HUES6 (cell line): Measurements from ENCODE around the gene SLC1A7.

Experiments
- H3K27ac ChIP-seq: 2 replicates; pipeline ENCODE4 v1.7.0; 2013; ENCODE audit warnings: low read depth, mild to moderate bottlenecking, low read length, inconsistent platforms
- H3K27me3 ChIP-seq: 2 replicates; pipeline ENCODE4 v1.6.1; 2013; ENCODE audit warnings: low read length; ENCODE audit not compliant: control insufficient read depth, insufficient read depth
- H3K36me3 ChIP-seq: 2 replicates; pipeline ENCODE4 v1.6.1; 2013; ENCODE audit warnings: low read length; ENCODE audit not compliant: control insufficient read depth, insufficient read depth
- H3K4me1 ChIP-seq: 2 replicates; pipeline ENCODE4 v1.6.1; 2013; ENCODE audit warnings: low read length; ENCODE audit not compliant: control insufficient read depth, insufficient read depth
- H3K4me3 ChIP-seq: 2 replicates; pipeline ENCODE4 v1.5.1; 2013; ENCODE audit warnings: low read depth, low read length
- H3K9ac ChIP-seq: one replicate; pipeline ENCODE4 v1.6.1; 2013; ENCODE audit warnings: mild to moderate bottlenecking, low read length
- H3K9me3 ChIP-seq: 2 replicates; pipeline ENCODE4 v1.6.1; 2013; ENCODE audit warnings: low read depth, low read length; ENCODE audit not compliant: control insufficient read depth, insufficient read depth

The SLC1A7 gene

DNA sequence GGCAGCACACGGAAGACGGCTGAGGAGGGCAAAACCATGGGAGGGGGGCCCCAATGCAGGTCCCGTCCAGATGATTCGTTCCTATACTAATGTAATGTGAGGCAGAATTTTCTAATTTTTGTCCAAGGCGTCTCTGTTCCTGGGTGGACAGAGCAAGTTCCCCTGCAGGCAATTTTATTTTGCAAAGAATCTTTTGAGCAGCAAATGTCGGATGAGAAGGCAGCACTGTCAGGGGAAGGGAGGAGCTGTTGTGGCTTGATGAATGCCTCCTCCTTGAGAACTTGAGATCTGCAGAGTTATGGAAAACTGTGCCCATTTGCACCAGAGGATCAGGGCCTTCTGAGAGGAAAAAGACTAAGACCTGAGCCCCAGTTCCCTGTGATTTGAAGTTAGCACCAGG is 17.3 kb downstream of the SLC1A7 start:
- Histone ChIP-seq H3K36me3 (no peaks in the 10 kb centered on the region), H3K9ac (no peak overlapping the region)

DNA sequence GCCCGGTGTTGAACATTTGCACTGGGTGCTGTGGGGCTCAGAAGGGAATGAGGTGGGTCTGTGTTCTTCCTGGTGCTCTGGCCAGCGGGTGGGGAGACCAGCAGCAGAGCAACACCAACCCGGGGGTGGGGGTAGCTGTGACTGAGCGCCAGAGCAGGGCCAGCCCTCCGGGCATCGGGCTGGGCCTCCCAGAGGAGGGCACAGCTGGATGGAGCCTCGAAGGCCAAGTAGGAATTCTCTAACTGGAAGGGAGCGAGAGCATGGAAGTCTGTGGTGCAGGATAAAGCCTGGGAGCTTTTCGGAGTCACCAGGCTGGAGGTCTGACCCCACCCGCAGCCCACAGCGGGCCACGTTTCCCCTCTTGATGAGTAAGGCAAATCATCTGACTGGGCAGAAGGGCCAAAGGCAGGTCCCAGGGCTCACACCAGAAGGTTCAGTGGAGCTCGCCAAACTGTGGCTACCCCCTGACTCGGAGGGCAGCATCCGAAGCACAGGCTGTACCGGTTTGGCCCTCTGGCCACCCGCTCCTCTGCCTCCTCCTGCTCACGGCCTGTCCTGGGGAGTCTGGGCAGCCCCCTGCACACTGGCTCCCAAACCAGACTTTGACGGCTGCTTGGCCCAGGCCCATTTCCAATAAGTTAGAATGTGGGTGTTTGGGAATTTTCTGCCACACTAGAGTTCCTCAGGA is 18.8 kb downstream of the SLC1A7 start:
- Histone ChIP-seq H3K27me3 (peaks cover 9% of the 10 kb centered on the region; the same call in 1 of the 2 replicates), H3K9ac (no peak overlapping the region), H3K36me3 (no peaks in the 10 kb centered on the region)

More for the DNA sequence above, 17.3 kb downstream of the SLC1A7 start:
- H3K9me3 ChIP-seq = peaks cover 2% of the 10 kb centered on the region; the same call in 1 of the 2 replicates
- peaks cover 12% of the 10 kb centered on the region for H3K4me1 ChIP-seq
- peaks cover 9% of the 10 kb centered on the region; the same call in 1 of the 2 replicates for H3K27me3 ChIP-seq
- no peak overlapping the region for H3K27ac ChIP-seq
- H3K4me3 ChIP-seq = no peak overlapping the region

DNA sequence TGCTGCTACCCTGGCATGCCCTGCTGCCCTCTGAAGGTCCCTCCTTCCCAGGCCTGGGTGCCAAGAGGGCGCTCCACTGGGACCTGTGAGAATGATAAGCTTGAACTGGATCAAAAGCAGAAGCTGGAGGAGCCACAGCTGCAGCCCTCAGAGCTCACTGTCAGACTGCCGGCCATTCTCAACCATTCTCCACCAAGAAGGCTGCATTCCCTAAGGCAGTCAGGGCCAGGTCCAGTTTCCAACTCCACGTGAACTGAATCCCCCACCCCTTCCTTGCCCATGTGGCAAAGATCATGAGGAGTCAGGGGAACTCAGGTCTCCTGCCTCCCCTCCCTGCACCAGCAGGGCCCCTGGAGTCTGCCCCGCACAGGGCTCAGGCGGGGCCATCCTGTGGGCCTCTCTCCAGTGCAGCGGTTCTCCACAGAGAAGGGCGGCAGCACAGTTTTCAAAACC is 19.5 kb downstream of the SLC1A7 start:
- Histone ChIP-seq H3K4me1 (peaks cover 17% of the 10 kb centered on the region), H3K36me3 (no peaks in the 10 kb centered on the region)

More for the DNA sequence above, 18.8 kb downstream of the SLC1A7 start:
- H3K9me3 ChIP-seq = peaks cover 2% of the 10 kb centered on the region; the same call in 1 of the 2 replicates
- H3K27ac ChIP-seq = no peak overlapping the region
- peaks cover 17% of the 10 kb centered on the region for H3K4me1 ChIP-seq
- no peak overlapping the region for H3K4me3 ChIP-seq

DNA sequence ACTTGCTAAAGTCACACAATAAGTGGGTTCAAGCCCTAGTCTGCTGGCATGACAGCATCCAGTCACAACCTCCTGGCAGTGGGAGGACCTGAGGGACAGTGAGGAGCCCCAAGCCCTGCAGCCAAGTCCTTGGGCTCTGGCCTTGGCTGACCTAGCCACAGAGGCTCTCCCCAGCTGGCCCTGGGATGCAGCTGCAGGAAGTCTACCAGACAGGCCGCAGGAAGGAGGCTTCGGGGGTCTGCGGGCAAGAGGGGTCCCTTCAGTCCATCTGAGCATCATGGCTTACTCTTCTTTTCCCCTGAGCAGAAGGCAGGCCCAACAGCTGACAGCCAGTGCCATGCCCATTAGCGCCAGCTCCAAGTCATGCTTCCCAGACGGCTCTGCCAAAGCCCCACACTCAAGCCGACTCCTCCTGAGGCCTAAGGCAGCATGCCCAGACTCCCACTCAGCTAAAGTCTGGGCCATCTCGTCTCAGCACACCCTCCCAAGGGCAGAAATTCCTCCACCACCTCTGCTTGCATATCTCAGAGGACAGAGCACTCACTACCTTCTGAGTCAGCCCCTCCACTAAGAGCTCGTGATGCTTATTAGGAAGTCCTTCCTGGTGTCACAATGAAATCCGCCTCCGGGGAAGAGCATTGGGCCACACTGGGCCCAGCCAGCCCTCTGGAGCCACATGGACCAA is 20.1 kb downstream of the SLC1A7 start:
- Histone ChIP-seq H3K4me1 (peaks cover 17% of the 10 kb centered on the region), H3K9ac (no peak overlapping the region), H3K27me3 (peaks cover 9% of the 10 kb centered on the region; the same call in 1 of the 2 replicates), H3K4me3 (no peak overlapping the region), H3K36me3 (no peaks in the 10 kb centered on the region), H3K27ac (no peak overlapping the region), H3K9me3 (no peaks in the 10 kb centered on the region)

More for the DNA sequence above, 19.5 kb downstream of the SLC1A7 start:
- Histone ChIP-seq H3K9ac (no peak overlapping the region), H3K27ac (no peak overlapping the region), H3K4me3 (no peak overlapping the region), H3K9me3 (peaks cover 2% of the 10 kb centered on the region; the same call in 1 of the 2 replicates), H3K27me3 (peaks cover 9% of the 10 kb centered on the region; the same call in 1 of the 2 replicates)

DNA sequence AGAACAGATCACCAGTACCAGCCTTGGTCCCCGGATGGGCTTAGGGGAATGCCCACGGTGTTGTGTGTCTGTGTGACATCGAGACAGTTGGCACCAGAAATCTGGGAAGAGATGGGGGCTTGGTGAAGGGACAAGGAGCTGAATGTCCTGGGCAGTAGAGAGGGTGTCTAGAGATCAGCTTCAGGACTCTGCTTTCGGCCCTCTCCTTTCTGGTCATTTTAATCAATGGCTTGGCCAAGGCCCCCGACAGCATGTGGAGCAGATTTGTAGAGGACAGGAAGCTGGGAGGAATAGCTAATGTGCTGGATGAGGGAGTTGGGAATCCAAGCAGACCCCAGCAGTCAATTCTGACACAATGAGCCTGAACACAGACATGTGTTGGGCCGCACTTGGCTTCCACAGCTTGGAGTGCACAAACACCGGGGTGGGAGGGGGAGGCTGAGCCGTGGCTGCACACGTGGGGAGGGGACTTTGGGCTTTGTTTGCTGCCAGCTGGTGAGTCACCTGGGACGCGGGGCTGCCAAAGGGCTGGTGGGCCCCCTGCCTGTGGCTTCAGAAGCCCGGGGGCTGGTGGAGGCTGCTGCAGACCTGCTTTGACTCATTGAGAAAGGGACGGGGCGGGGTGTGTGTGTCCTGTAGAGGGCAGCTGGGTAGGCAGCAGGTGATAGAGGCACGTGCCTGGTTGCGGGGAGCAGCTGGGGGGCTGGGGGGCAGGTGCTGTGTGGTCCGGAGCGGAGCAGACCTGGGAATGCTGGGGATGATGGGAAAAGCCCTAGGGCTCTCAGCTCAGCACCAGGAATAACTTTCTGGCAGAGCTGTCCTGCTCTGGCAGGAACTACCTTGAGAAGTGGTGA is 20.9 kb downstream of the SLC1A7 start:
- Histone ChIP-seq H3K4me3 (no peak overlapping the region), H3K4me1 (peaks cover 17% of the 10 kb centered on the region), H3K27ac (no peak overlapping the region), H3K27me3 (peaks cover 9% of the 10 kb centered on the region; the same call in 1 of the 2 replicates), H3K9me3 (no peaks in the 10 kb centered on the region), H3K9ac (no peak overlapping the region), H3K36me3 (no peaks in the 10 kb centered on the region)

DNA sequence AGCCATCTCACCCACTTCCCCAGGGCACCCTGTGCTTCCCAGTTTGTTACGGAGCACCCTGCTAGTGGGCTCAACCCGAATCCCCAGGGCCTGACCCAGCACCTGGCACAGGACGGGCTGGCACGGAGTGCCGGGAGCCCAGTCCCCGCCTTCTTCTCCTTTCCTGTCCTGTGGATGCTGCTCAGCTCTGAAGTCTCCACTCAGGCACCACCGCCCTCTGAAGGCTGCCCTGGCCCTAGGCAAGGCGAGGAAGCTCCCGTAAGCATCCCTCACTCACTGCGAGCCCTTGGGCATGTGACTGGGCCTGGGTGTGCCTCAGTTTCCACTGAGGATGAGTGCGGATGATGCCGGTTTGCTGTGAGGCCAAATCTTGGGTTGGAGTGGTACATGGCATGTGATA is 21.8 kb downstream of the SLC1A7 start:
- Histone ChIP-seq H3K9ac (no peak overlapping the region), H3K4me1 (peaks cover 26% of the 10 kb centered on the region), H3K27ac (no peak overlapping the region), H3K27me3 (peaks cover 9% of the 10 kb centered on the region; the same call in 1 of the 2 replicates), H3K4me3 (no peak overlapping the region), H3K36me3 (no peaks in the 10 kb centered on the region), H3K9me3 (no peaks in the 10 kb centered on the region)

DNA sequence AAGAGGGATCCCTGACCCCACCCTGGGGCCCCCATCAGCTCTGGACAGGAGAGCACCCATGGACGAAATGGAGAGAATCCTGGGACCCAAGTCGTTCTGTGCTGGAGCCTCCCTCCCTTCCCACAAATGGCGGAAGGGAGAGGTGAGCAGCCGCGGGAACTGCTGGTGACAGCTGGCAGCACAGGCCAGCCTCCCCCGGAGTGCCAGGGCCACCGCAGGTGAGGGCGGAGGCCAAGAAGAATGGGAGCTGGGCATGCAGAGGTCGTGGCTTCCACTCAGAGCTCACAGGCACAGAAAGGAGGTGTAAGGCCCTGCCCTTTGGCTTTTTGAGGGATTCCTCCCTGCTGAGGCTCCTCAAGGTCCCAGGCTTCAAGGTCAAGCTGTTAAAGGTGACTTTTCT is 24.6 kb downstream of the SLC1A7 start:
- no peak overlapping the region for H3K9ac ChIP-seq
- peaks cover 4% of the 10 kb centered on the region; the same call in 1 of the 2 replicates for H3K27me3 ChIP-seq
- no peaks in the 10 kb centered on the region for H3K9me3 ChIP-seq
- peaks cover 33% of the 10 kb centered on the region for H3K4me1 ChIP-seq
- H3K27ac ChIP-seq = no peak overlapping the region
- no peak overlapping the region for H3K4me3 ChIP-seq
- no peaks in the 10 kb centered on the region for H3K36me3 ChIP-seq

DNA sequence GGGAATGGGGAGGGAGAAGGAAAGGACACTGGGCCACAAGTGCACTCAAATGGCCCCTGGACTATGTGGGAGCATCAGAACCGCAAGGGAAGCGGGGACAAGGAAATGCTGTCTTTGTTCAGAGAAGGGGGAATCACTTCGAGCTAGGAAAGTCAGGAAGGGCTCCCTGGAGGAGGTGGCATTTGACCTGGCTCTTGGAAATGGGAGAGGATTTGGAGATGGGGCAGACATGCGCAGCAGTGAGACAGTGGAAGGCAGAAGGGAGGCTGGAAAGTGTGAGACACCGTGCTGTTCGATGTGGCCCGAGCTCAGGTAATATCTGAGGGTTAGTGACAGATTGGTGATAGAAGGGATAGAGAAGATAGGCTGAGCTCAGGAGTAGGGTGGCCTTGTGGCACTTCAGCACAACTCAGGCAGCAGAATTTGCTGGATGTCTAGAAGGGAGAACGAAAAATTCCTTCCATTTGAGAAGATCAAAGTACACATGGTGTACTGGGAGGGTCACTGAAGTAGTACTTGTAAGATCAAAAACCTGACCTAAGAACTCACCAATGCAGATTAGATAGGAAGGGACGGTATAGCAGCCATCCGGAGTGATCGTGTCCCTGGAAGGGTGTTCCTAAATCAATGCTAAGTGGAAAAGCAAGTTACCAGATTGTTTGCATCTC is 25.4 kb downstream of the SLC1A7 start:
- Histone ChIP-seq H3K36me3 (no peaks in the 10 kb centered on the region), H3K9ac (no peak overlapping the region), H3K27me3 (peaks cover 4% of the 10 kb centered on the region; the same call in 1 of the 2 replicates), H3K4me3 (no peak overlapping the region), H3K4me1 (peaks cover 30% of the 10 kb centered on the region), H3K27ac (no peak overlapping the region), H3K9me3 (peaks cover 4% of the 10 kb centered on the region)

DNA sequence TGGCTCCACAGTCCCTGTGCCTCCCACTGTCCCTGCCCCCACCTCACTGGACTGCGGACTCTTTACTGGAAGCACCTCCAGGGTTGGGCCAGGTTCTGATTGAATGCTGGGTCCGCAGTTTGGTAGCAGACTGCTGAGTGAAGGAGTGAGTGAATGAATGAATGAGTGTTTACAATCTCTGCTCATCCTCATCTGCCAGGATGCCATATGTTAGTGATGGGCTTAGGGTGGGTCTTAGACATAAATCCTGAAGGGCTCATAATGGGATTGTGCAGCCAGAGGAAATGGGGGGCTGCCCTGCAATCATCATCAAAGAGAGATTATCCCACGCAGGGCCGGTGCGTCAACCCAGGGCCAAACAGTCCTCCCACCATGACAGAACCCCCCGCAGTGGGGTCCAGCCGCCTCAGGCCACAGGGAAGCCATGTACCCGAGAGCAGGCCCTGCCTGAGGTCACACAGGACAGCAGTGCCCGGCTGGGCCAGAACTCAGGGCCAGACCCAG is 26.1 kb downstream of the SLC1A7 start:
- H3K9me3 ChIP-seq = peaks cover 4% of the 10 kb centered on the region
- H3K4me1 ChIP-seq = peaks cover 27% of the 10 kb centered on the region
- no peak overlapping the region for H3K4me3 ChIP-seq
- H3K27ac ChIP-seq = no peak overlapping the region
- H3K9ac ChIP-seq = no peak overlapping the region
- H3K36me3 ChIP-seq = no peaks in the 10 kb centered on the region
- peaks cover 4% of the 10 kb centered on the region; the same call in 1 of the 2 replicates for H3K27me3 ChIP-seq
